ENCODE data around the gene POM121.
"Not testable (repeated sequence)": the region's sequence is repeated elsewhere in the genome, so short reads cannot be mapped to it uniquely, and the experiment has no call there.

- not testable (repeated sequence) for TF ChIP-seq NRF1 (IDR thresholded peaks at IDR 0.05; ENCODE audit: low read depth, low read length); TAF7 (optimal IDR thresholded peaks at IDR 0.05; ENCODE audit: borderline replicate concordance, low read depth, low read length); ATF3 (IDR thresholded peaks at IDR 0.05; ENCODE audit: insufficient read depth, low read depth, low read length); POLR2A (IDR thresholded peaks at IDR 0.05; ENCODE audit: control extremely low read depth in 1 of 2, low read depth in 2 of 2, low read length in 2 of 2); SIRT6 (IDR thresholded peaks at IDR 0.05; ENCODE audit: low read length); SP2 (IDR thresholded peaks at IDR 0.05; ENCODE audit: low read length); KDM1A (IDR thresholded peaks at IDR 0.05; ENCODE audit: borderline replicate concordance, low read length); CEBPB (IDR thresholded peaks at IDR 0.05; ENCODE audit: low read depth, low read length); JUN (IDR thresholded peaks at IDR 0.05; ENCODE audit: low read depth, low read length); SP1 (IDR thresholded peaks at IDR 0.05; ENCODE audit: low read depth, low read length); RXRA (IDR thresholded peaks at IDR 0.05; ENCODE audit: insufficient read depth, low read depth, low read length); EZH2 (IDR thresholded peaks at IDR 0.05; ENCODE audit: low read depth, low read length, severe bottlenecking); CBX8 (IDR thresholded peaks at IDR 0.05; ENCODE audit: borderline replicate concordance, low read depth, low read length)
- TF ChIP-seq, protein P1, sequence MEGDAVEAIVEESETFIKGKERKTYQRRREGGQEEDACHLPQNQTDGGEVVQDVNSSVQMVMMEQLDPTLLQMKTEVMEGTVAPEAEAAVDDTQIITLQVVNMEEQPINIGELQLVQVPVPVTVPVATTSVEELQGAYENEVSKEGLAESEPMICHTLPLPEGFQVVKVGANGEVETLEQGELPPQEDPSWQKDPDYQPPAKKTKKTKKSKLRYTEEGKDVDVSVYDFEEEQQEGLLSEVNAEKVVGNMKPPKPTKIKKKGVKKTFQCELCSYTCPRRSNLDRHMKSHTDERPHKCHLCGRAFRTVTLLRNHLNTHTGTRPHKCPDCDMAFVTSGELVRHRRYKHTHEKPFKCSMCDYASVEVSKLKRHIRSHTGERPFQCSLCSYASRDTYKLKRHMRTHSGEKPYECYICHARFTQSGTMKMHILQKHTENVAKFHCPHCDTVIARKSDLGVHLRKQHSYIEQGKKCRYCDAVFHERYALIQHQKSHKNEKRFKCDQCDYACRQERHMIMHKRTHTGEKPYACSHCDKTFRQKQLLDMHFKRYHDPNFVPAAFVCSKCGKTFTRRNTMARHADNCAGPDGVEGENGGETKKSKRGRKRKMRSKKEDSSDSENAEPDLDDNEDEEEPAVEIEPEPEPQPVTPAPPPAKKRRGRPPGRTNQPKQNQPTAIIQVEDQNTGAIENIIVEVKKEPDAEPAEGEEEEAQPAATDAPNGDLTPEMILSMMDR (IDR thresholded peaks at IDR 0.05; ENCODE audit: control extremely low read depth in 1 of 3, insufficient read depth in 1 of 3, low read depth in 1 of 3, low read length in 3 of 3), result not testable (repeated sequence)
Observed at GRCh38 chr7:72961346-72961650, 36.4 kb downstream of the POM121 start.

Data from H1 (cell line).